DND-41 (cell line): Measurements from ENCODE around the gene CENPK.

Experiments
- ATAC-seq: fragments of 200-7000 bp; cut with Tn5 transposase; 3 replicates; pipeline ENCODE4 v1.9.1; 2021; ENCODE audit warnings: low read depth; ENCODE audit not compliant: insufficient read depth
- DNase-seq: peaks from one replicate; pipeline ENCODE4 v3.0.0-alpha.2; 2020
- H2AFZ ChIP-seq: 2 replicates; pipeline ENCODE4 v1.6.0; 2012; ENCODE audit warnings: low read depth, low read length
- H3K27ac ChIP-seq: 2 replicates; pipeline ENCODE4 v1.5.1; 2012; ENCODE audit warnings: low read length, inconsistent platforms
- H3K27me3 ChIP-seq: fragments of 200-600 bp; sonication (generic); 2 replicates; pipeline ENCODE4 v1.6.0; 2012; ENCODE audit warnings: low read length, mild to moderate bottlenecking, inconsistent platforms; ENCODE audit not compliant: insufficient read depth, poor library complexity
- H3K36me3 ChIP-seq: 2 replicates; pipeline ENCODE4 v1.5.1; 2012; ENCODE audit warnings: low read length, inconsistent platforms; ENCODE audit not compliant: insufficient read depth
- H3K4me1 ChIP-seq: 2 replicates; pipeline ENCODE4 v1.5.1; 2012; ENCODE audit warnings: mild to moderate bottlenecking, low read length; ENCODE audit not compliant: insufficient read depth
- H3K4me2 ChIP-seq: 2 replicates; pipeline ENCODE4 v1.6.0; 2012; ENCODE audit warnings: mild to moderate bottlenecking, moderate library complexity, low read length, inconsistent platforms; ENCODE audit not compliant: insufficient read depth
- H3K4me3 ChIP-seq, 2 experiments: fragments of 200-600 bp in 1 of 2; shearing (Covaris generic) in 1 of 2; 2 replicates each; pipeline ENCODE4 v1.5.1; 2012 to 2016; ENCODE audit warnings: inconsistent platforms in 2 of 2, low read length in 2 of 2, mild to moderate bottlenecking in 2 of 2, low read depth in 1 of 2, moderate library complexity in 1 of 2
- H3K79me2 ChIP-seq: 2 replicates; pipeline ENCODE4 v1.6.0; 2012; ENCODE audit warnings: low read length, inconsistent platforms; ENCODE audit not compliant: insufficient read depth
- H3K9ac ChIP-seq: 2 replicates; pipeline ENCODE4 v1.6.0; 2012; ENCODE audit warnings: low read depth, mild to moderate bottlenecking, inconsistent platforms, low read length, moderate library complexity
- H3K9me3 ChIP-seq: 2 replicates; pipeline ENCODE4 v1.5.1; 2012; ENCODE audit warnings: low read length, moderate library complexity, mild to moderate bottlenecking, inconsistent platforms; ENCODE audit not compliant: insufficient read depth, severe bottlenecking
- H4K20me1 ChIP-seq: 2 replicates; pipeline ENCODE4 v1.6.0; 2012; ENCODE audit warnings: low read length; ENCODE audit not compliant: insufficient read depth
- CTCF ChIP-seq: IDR thresholded peaks from 2 replicates; pipeline ENCODE4 v1.5.1; 2012; ENCODE audit warnings: borderline replicate concordance, low read length, moderate library complexity, mild to moderate bottlenecking; ENCODE audit not compliant: poor library complexity, severe bottlenecking; ENCODE audit errors: extremely low read depth
- EZH2 ChIP-seq: IDR thresholded peaks from 3 replicates; pipeline ENCODE4 v1.6.1; 2012; ENCODE audit warnings: borderline replicate concordance, low read depth, mild to moderate bottlenecking, moderate library complexity, low read length, inconsistent platforms; ENCODE audit not compliant: severe bottlenecking

The CENPK gene

GRCh38 chr5:65479527-65479926 lies 83.4 kb downstream of the CENPK start:
- Histone ChIP-seq H3K9me3 (no peaks in the 10 kb centered on the region), H3K4me3 (peak overlapping the region in 1 of 2 experiments; percentile 80; a peak in 2 of 4 replicates), H3K27ac (no peak overlapping the region), H3K27me3 (peaks cover 13% of the 10 kb centered on the region), H3K36me3 (no peaks in the 10 kb centered on the region), H3K4me2 (peak overlapping the region; percentile 98), H3K4me1 (peaks cover 34% of the 10 kb centered on the region), H4K20me1 (no peaks in the 10 kb centered on the region), H3K79me2 (no peaks in the 10 kb centered on the region), H3K9ac (peak overlapping the region; percentile 60; the same call in 1 of the 2 replicates), H2AFZ (0 out of 2 replicates have a peak overlapping the region, but pooled peaks have one; percentile 88)
- no peak for TF ChIP-seq CTCF
- no peak for TF ChIP-seq EZH2
- ATAC-seq (no peak), DNase-seq (no peak)

DNA sequence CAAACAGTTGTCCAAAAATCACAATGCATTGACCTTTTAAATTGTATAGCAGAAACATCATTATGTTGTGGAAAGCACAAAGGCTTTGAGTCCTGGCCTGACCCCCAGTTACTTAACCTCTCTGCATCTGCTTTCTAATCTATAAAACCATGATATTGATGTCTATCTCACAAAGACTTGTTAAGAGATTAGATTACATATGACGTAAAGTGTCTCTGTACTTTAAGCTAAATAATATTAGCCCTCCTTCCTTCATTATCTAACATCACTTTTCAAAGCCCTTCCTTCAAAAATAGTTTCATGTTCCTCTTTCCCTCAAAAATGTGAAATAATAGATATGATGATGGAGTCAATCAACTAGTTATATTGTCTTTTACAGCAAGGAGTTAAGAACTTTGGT lies 84.6 kb downstream of the CENPK start:
- Histone ChIP-seq H3K79me2 (no peaks in the 10 kb centered on the region), H3K36me3 (no peaks in the 10 kb centered on the region), H2AFZ (no peak overlapping the region), H3K4me2 (no peak overlapping the region), H3K27me3 (peaks cover 13% of the 10 kb centered on the region), H3K27ac (no peak overlapping the region), H3K9ac (no peak overlapping the region), H3K4me3 (no peak overlapping the region), H3K4me1 (peaks cover 30% of the 10 kb centered on the region), H3K9me3 (no peaks in the 10 kb centered on the region), H4K20me1 (no peaks in the 10 kb centered on the region)
- no peak for ATAC-seq
- DNase-seq: no peak
- TF ChIP-seq CTCF (no peak), EZH2 (no peak)

- Histone ChIP-seq H3K36me3 (no peaks in the 10 kb centered on the region), H2AFZ (no peak overlapping the region), H3K4me2 (no peak overlapping the region), H3K27ac (no peak overlapping the region), H3K27me3 (peaks cover 13% of the 10 kb centered on the region), H3K4me3 (no peak overlapping the region), H3K9me3 (no peaks in the 10 kb centered on the region), H3K9ac (no peak overlapping the region), H3K4me1 (peaks cover 17% of the 10 kb centered on the region; the same call in 1 of the 2 replicates), H4K20me1 (no peaks in the 10 kb centered on the region), H3K79me2 (no peaks in the 10 kb centered on the region)
- no peak for DNase-seq
- TF ChIP-seq CTCF (no peak), EZH2 (no peak)
- ATAC-seq: no peak
These were observed 87.1 kb downstream of the CENPK start for GRCh38 chr5:65475895-65476294.

DNA sequence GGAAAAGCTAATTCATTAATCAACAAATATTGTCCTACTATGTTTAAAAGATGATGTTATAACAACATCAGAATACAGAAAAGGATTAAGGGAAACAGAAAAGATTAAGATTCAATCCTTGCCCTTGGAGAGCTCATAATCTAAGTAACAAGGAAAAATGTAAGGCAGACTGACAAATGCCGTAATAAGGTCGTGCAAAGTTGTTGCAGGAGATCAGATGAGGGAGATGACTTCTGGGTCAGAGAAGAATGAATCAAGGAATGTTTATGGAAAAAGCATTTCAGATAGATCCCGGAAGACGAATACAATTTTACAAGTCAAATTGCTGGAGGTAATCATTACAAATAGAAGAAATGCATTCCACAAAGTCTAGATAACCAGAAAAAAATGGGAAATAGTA lies 87.6 kb downstream of the CENPK start:
- H3K36me3 ChIP-seq: no peaks in the 10 kb centered on the region
- no peaks in the 10 kb centered on the region for H3K9me3 ChIP-seq
- TF ChIP-seq CTCF (no peak), EZH2 (no peak)
- no peaks in the 10 kb centered on the region for H3K79me2 ChIP-seq
- H3K4me2 ChIP-seq: no peak overlapping the region
- H3K27ac ChIP-seq: no peak overlapping the region
- no peak overlapping the region for H2AFZ ChIP-seq
- H3K4me3 ChIP-seq: no peak overlapping the region
- no peak for DNase-seq
- ATAC-seq: no peak
- peaks cover 11% of the 10 kb centered on the region; the same call in 1 of the 2 replicates for H3K4me1 ChIP-seq
- no peaks in the 10 kb centered on the region for H4K20me1 ChIP-seq
- peaks cover 8% of the 10 kb centered on the region for H3K27me3 ChIP-seq
- H3K9ac ChIP-seq: no peak overlapping the region
